HFFc6 (cell line): ENCODE data around the gene KATNBL1. TPM values are rescaled to one million over a fixed set of nuclear protein-coding genes. Genes with fewer than 3 reads are reported as not detected.

Experiments
- DNase-seq: peaks from one replicate; pipeline ENCODE4 v3.0.0-alpha.2; 2018
- H3K27ac Mint-ChIP-seq: 2 replicates; pipeline ENCODE4 v1.8.0; 2020; ENCODE audit warnings: mild to moderate bottlenecking, mixed read lengths
- H3K27me3 Mint-ChIP-seq: 2 replicates; pipeline ENCODE4 v1.8.0; 2021; ENCODE audit warnings: mild to moderate bottlenecking, moderate library complexity, mixed read lengths; ENCODE audit not compliant: insufficient read depth
- H3K36me3 Mint-ChIP-seq: 2 replicates; pipeline ENCODE4 v1.8.0; 2021; ENCODE audit warnings: low read depth, mixed read lengths
- H3K4me1 Mint-ChIP-seq: 2 replicates; pipeline ENCODE4 v1.8.0; 2020; ENCODE audit warnings: low read depth, mixed read lengths
- H3K4me3 Mint-ChIP-seq: 2 replicates; pipeline ENCODE4 v1.8.0; 2020; ENCODE audit warnings: mild to moderate bottlenecking, moderate library complexity, mixed read lengths
- H3K9me3 Mint-ChIP-seq: 2 replicates; pipeline ENCODE4 v1.8.0; 2020; ENCODE audit warnings: mild to moderate bottlenecking, mixed read lengths
- total RNA-seq, 6 experiments: library from RNA; stranded (reverse); fragmentation: NEBNext Ultra II Directional; extraction: Animal tissue kit (Norgen Biotek cat#: 25700); gene quantifications; 2 replicates in 1 of 6; 3 replicates in 5 of 6; pipeline ENCODE4 v1.2.3, GENCODE V29; 2021
- TF ChIP-seq, protein P1 (sequence below): fragments of 200-600 bp; sonication (generic); IDR thresholded peaks from 2 replicates; pipeline ENCODE4 v1.5.0; 2021; ENCODE audit warnings: antibody characterized with exemption, mild to moderate bottlenecking

KATNBL1 gene
- total RNA-seq, 6 experiments from 2014 or later = 27.2 to 37.1 (median 29.7) TPM

DNA sequence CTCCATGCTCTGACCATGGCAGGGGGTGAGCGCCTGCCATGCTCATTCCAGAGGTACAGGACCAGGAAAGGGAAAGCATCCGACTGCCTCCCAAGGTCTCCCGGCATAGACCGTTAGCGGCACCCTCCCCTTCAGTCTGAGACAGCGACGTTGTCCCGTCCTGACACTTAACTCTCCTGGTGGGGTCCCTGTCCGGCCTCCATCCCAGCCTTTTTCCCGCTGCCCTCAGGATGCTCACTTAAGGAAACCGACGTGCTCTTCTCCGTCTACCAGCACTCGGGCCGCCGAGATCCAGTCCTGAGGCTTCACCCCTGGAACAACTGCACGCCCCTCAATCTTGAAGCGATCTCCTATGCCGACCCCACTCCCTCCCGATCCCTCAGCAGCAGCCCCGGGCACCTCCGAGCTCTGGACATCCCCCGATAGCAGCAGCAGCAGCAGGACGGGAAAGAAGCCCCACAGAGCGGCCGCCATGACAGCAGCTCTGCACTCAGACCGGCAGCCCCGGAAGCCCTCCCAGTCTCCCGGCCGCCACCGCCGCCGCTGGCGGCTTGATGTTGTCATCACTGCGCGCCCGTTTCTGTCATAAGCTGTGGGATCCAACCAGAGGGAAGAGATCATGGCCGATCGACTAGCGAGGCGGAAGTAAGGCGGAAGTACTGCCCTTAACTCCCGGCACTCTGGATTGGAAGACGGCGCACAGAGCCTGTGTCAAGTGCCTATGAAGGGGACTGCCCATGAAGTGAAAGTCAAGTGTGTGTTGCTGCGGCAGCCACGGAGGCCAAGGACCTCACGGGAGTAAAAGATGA lies 108.3 kb downstream of the KATNBL1 start, which contains the start of the genes EMC7 and PGBD4:
Gene EMC7 (minus strand): TSS at position 497 of the 809 bp plus-strand sequence. CDS start 23 bp downstream, at position 474.
Gene PGBD4 (plus strand): TSS at position 718 of the 809 bp plus-strand sequence. CDS start 449 bp downstream, outside the sequence.
- Mint-ChIP-seq H3K27ac (peak within 1 kb of the TSS; percentile 99), H3K4me1 (peaks cover 35% of the 10 kb centered on the region), H3K36me3 (peaks cover 12% of the 10 kb centered on the region; the same call in 1 of the 2 replicates), H3K9me3 (no peaks in the 10 kb centered on the region), H3K4me3 (peak within 1 kb of the TSS; percentile 100), H3K27me3 (peaks cover 2% of the 10 kb centered on the region)
- TF ChIP-seq, protein P1, sequence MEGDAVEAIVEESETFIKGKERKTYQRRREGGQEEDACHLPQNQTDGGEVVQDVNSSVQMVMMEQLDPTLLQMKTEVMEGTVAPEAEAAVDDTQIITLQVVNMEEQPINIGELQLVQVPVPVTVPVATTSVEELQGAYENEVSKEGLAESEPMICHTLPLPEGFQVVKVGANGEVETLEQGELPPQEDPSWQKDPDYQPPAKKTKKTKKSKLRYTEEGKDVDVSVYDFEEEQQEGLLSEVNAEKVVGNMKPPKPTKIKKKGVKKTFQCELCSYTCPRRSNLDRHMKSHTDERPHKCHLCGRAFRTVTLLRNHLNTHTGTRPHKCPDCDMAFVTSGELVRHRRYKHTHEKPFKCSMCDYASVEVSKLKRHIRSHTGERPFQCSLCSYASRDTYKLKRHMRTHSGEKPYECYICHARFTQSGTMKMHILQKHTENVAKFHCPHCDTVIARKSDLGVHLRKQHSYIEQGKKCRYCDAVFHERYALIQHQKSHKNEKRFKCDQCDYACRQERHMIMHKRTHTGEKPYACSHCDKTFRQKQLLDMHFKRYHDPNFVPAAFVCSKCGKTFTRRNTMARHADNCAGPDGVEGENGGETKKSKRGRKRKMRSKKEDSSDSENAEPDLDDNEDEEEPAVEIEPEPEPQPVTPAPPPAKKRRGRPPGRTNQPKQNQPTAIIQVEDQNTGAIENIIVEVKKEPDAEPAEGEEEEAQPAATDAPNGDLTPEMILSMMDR = no peak
- peak; percentile 99 for DNase-seq

DNA sequence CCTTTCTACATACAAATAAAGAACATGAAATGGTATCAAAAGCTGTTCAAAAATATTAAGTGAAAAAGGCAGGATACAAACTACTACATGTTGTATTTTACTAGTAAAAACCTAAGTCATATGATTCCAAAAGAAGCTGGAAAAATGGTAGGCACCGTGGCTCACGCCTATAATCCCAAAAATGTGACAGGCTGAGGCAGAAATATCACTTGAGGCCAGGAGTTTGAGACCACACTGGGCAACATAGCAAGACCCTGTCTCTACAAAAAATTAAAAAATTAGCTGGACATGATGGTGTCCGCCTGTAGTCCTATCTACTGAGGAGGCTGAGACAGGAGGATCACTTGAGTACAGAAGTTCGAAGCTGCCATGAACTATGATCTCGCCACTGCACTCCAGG lies 110.0 kb downstream of the KATNBL1 start:
- peaks cover 38% of the 10 kb centered on the region for H3K4me1 Mint-ChIP-seq
- H3K9me3 Mint-ChIP-seq = no peaks in the 10 kb centered on the region
- H3K27me3 Mint-ChIP-seq = peaks cover 2% of the 10 kb centered on the region
- H3K4me3 Mint-ChIP-seq = peak overlapping the region; percentile 100
- 0 out of 2 replicates have a peak overlapping the region, but pooled peaks have one; percentile 2 for H3K27ac Mint-ChIP-seq
- H3K36me3 Mint-ChIP-seq = peaks cover 12% of the 10 kb centered on the region
- DNase-seq = no peak
- TF ChIP-seq, protein P1 = no peak

Other genes starting within 250 kb of the KATNBL1 start
- under 1 TPM in 1 of 6 experiments, not detected in 5; 0.10 TPM for gene CHRM5, start 241.6 kb downstream of the KATNBL1 start, total RNA-seq
- 10 to 100 TPM; 24.9 to 33.6 (median 27.1) TPM for gene AVEN, start 170.9 kb downstream of the KATNBL1 start, total RNA-seq
- gene EMC7, start 108.2 kb downstream of the KATNBL1 start, total RNA-seq = 100 to 1,000 TPM; 159 to 204 (median 171) TPM
- gene PGBD4, start 108.0 kb downstream of the KATNBL1 start, total RNA-seq = 1 to 10 TPM; 1.6 to 2.6 (median 1.9) TPM
- 100 to 1,000 TPM; 129 to 152 (median 145) TPM for gene EMC4, start 14.9 kb upstream of the KATNBL1 start, total RNA-seq
- gene SLC12A6, start 127.7 kb upstream of the KATNBL1 start, total RNA-seq = 10 to 100 TPM in 1 of 6 experiments, 1 to 10 TPM in 5; 6.5 to 10.7 (median 8.3) TPM
- 100 to 1,000 TPM; 183 to 226 (median 200) TPM for gene NOP10, start 133.0 kb upstream of the KATNBL1 start, total RNA-seq
- not detected for gene NUTM1, start 133.2 kb upstream of the KATNBL1 start, total RNA-seq
- gene LPCAT4, start 157.1 kb upstream of the KATNBL1 start, total RNA-seq = 10 to 100 TPM; 26.7 to 42.6 (median 30.8) TPM
- gene GOLGA8A, start 227.7 kb upstream of the KATNBL1 start, total RNA-seq = 1 to 10 TPM in 4 of 6 experiments, under 1 TPM in 2; 0.80 to 3.1 (median 1.6) TPM